HG03432 (cell line): ENCODE data around the gene STX3.
"Not testable (repeated sequence)": the region's sequence is repeated elsewhere in the genome, so short reads cannot be mapped to it uniquely, and the experiment has no call there.

Experiments used
- ATAC-seq: cut with Tn5 transposase; IDR thresholded peaks from one replicate; pipeline ENCODE4 v1.9.1; 2021; ENCODE audit warnings: mild to moderate bottlenecking, moderate library complexity; ENCODE audit not compliant: unreplicated experiment

The STX3 gene

DNA sequence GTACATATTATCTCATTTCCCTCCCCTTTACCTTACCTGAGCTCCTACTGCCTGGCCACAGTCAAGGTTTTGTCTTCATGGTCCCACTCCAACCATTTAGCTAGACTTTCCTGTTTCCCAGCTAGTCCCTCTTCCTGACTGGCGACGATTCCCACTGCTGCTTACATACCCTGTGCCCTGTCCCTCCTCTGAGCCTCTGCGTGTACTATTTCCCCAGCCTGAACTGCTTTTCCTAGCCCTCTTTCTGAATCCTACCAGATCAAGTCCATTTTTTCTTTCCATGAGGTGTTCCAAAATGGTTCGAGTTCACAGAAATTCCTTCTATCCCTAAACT, 32.0 kb downstream of the STX3 start:
- no peak for ATAC-seq

DNA sequence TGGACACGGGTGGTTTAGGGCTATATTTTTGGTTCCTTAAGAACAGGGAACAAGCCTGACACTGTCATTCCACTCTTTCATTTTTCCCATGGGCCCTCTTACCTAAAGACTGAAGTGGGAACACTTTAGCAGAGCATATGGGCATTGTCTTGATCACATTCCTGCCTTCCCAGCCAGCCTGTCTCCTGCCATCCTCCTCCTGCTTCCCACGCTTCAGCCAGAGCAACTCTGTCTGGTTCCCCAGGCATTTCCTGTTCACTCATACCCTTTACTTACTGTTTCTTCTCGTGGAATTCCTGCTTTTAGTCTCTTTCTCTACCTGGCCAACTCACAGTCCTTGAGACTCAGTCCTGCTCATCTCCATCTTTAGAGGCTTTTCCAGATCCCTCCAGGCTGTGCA, 32.6 kb downstream of the STX3 start:
- ATAC-seq: no peak

DNA sequence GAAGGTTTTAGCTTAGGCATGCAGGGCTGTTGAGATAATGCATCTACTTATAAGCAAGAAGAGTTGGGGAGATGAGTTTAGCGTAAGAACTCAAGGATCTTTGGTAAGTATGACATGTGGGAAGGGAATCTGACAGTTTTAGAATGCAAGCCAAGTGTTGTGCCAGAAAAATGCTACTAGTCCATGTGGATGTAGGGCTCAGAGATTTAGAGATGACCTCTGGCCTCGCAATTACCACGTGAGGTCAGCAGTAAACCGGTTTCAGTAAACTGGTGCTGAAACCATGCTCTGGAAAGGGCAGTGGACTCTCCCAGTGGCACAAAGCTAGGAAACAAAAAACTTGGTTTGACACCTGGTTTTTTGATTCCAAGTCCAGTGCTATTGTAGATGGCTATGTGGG, 36.5 kb downstream of the STX3 start:
- ATAC-seq: no peak

DNA sequence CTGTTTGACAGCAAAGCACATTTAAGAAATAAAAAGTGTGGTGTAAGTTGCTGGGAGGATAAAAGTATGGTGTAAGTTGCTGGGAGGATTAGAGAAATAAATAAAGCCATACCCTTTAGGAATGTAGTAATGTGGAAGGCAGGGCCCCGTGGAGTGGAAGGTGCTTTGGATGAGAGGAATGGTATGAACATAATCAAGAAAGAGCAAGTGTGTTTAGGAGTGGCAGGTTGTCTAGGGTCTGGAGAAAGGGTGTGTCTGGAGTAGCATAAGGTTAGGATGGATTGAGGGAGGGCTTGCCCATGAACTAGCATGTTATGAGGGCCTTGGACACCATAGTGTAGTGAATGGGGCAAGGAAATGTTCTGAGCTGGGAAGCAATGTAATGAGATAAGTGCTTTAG, 37.3 kb downstream of the STX3 start:
- ATAC-seq: no peak

DNA sequence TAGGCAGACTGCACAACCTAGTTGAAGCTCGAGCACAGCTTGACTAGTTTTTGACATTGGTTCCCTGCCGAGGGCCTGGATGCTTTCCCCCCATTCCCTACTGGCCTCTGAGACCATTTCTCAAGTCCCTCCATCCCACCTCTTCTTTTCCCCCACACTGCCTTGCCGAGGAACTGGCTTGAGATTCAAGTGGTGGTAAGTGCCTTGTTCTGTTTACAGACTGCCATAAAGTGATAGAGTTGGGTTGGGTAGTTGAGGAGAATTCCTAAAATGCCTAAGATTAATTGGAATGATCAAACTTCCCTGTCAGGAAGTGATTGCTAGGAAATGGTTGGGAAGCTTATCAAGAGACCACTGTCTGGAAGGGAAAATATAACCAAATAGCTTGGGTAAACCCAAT, 39.2 kb downstream of the STX3 start:
- no peak for ATAC-seq

DNA sequence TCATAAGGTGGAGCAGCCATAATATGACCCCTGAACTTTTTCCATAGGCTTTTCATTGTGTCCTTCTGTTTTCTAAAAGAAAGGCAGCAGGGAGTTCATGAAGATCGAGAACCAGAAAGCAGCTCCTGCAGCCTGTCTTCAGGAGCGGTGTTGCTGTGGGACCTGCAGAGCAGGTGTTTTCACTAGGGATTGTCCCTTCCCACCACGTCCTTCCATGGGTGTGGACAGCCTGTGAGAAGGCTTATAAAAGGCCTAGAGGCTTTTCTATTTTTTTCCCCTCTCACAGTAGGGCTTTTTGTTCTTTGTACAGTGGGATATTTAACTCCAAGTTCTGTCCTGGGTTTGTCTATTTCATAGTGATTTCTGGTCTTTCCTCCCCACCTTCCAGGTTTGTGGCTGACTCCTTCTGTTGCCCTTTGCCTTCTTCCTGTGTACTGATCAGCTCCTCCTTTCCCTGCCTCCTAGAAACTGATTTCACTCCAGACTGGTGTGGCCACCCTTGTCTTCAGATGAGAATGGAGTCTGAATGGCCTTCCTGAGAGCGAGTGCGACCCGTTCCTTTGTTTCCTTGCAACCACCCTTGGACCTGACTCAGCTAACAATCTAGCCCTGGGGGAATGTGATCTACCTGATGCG, 45.3 kb downstream of the STX3 start:
- ATAC-seq: no peak

DNA sequence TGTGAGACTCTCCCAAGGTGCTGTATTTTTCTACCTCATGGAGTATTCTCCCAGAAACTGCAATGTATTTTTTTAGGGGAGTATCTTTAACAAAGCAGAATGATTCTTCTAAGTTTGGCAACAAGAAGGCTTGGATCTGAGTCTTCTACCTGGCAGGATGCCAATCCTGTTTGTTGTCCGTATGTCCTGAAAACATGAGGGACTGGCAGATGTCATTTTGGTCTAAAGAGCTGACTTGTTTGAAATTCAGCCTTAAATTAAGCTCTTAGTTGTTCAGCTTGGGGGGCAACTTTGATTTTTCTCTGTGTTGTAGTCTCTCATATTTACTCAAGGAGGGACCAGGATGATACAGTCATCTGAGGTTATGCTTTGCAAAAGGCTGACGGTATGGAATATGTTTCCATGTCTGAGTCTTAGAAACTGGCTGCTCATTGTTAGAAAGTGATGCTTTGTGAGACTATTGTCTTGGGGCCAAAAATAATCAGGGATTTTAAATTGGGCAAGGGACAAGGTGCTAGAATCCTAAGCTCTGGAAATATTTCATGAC, 46.1 kb downstream of the STX3 start:
- ATAC-seq: no peak

DNA sequence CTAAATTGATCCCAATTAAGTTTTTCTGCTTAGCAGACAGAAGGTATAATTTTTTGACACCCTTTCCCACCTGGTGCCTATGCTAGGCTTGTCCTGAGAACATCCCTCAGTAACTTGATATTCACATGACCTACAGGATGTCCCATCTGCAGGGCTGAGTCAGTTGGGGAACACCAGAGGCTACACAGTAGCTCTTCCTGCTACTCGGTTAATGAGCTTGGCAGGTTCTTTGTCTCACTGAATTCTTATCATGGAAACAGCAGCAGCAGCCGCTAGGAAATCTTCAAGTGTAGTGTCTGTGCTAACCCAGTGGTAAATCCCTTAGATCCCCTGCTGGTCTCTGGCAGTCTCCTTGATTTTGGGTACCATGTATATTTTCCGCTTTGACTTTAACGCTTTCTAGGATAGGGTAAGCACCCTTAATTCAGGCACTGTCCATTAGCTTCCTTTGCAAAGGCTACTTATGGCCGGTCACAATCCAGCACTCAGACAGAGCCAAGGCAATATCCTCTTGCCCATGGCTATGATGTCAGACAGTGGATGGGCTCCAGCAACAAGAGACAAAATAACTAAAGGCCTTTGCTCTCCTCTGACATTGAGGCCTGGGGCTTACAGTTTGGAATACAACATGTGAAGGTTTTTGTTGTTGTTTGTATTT, 46.9 kb downstream of the STX3 start:
- ATAC-seq: peak; percentile 6

DNA sequence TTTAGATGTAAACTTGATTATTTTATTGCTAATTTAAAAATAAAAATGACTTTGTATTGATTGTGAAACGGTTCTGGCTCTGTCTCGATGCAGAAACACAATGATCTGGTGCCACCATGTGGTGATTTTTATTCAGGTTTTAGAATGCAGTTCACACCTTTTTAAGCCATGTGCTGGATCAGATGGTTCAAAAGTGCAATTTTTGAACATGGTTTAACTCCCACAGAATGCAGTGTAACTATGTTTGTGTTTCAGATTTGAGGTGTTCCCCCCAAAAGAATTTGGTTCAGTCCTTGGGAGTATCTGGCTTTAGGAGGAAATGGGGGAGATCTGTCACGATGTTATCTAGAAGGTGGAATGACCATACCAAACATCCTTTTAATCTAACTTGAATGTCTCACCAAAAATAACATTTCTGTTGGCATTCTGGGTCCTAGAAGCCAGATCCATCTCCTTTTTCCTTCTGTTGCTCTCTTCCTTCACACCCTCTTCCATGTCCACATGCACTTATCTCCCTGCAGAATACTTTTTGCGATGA, 47.5 kb downstream of the STX3 start:
- peak; percentile 61 for ATAC-seq

DNA sequence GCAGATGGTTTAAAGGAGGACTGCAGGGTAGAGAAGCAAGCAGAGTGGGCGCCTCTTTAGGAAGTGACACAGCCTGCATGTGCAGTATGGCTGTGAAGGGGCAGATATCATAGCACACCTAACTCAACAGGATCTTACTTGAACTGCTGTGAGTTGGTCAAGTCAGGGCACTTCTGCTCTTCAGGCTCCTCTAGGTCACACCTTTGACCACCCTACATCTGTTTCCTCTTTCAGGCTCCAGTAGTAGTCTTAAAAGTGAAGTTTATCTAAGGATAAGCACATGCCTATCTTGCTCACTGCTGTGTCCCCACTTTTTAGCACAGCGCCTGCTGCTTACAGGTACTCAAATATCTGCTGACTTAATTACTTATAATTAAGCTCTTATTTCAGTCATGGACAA, 48.9 kb downstream of the STX3 start:
- no peak for ATAC-seq

DNA sequence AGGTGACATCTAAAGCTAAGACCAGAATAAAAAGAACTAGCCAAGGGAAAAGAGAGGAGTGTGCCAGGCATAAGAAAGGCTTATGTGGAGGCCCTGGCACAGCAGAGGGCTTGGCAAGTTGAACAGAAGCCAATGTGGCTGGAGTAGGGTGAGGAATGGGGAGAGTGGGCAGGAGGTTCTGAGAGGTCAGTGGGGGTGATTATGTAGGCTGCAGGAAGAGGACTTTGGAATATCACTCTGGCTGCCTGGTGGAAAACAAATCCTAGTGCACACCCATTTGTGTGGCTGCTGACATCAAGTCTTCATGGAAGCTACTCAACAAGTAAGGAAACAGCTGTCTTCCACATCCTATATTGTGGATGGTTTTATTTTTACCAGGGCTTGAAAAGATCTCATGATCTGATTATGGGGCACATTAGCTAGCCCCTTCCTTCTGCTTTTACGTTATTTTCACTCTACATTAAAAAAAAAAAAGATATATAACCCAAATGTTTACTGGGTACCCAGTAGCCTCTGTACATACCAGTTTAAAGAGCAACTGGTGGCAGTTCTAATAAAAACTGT, 52.0 kb downstream of the STX3 start:
- no peak for ATAC-seq

DNA sequence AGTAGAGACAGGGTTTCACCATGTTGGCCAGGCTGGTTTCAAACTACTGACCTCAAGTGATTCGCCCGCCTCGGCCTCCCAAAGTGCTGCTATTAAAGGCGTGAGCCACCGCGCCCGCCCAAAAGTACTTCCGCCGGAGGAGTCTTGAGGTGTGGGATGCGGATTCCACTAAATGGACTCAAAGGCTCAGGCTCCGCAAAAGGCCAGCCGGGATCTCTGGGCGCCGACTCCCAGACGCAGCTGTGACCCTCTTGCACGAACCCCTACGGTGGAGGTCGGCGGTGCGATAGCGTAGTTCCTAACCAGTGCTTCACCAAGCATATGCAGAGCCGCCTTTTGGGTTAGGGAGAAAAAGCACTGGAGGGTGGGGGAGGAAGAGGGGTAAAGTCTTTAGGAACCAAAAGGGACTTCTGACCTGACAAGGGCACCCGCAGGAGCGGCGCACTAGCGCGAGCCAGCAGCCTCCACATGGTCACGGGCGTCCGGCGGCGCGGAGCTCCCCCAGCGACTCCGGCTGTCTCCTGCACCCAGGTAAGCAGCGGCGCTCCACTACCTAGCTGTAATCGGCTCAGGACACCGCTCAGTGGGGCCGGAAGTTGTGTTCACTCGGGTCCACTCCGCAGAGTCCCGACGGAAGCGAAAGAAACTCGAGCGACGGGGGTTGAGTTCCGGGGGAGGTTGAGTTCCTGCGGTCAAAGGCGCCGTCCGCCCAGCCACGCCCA, 55.2 kb downstream of the STX3 start, which contains the start of gene MRPL16:
MRPL16 (minus strand) TSS at position 590 of the 722 bp plus-strand sequence; CDS start at position 470, 120 bp downstream.
- ATAC-seq: peak; percentile 95

DNA sequence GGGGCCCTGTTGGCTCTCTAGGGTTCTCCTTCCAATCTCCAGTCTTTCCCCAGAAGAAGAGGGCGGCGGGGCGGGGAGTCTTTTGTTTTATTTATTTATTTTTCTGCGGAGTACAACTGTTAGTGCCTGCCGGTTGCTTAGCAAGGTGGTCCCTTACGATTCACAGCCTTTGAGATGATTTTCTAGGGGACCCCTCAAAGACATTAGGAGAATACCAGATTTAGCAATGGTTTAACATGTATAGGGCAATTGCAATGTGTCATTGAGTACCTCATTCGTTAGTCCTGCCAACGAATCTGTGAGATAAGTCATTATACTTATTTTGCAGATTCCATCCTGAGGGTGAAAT, 55.7 kb downstream of the STX3 start:
- no peak for ATAC-seq

DNA sequence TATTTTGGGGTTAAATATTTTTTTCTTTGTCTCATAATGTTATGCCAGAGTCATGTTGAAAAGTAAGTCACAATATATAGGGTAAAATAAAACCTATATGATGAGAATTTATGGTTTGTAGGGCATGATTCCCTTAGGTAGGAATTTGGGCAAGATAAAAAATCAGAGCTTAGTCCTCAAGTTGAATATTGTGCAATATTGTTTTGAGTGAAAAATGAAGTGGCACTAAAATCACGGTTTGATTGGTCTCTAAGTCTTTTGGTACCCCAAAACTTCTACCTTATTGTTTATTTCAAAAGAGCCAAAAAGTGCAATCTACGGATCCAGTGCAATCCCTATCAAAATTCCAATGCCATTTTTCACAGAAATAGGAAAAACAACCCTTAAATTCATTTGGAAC, 57.0 kb downstream of the STX3 start:
- ATAC-seq: no peak

DNA sequence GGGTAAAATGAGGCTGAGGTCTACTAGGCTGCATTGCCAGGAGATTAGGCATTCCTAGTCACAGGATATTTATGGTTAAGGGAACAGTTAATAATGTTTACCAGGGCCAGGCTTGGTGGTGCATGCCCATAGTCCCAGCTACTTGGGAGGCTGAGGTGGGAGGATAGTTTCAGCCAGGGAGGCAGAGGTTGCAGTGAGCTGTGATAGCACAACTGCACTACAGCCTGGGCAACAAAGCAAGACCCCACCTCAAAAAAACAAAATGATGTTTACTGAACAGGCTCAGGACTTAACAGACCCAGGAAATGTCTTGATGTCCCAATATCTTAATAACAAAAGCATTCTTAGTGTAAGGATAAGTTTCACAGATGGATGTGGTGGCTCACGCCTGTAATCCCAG, 58.2 kb downstream of the STX3 start:
- no peak for ATAC-seq

DNA sequence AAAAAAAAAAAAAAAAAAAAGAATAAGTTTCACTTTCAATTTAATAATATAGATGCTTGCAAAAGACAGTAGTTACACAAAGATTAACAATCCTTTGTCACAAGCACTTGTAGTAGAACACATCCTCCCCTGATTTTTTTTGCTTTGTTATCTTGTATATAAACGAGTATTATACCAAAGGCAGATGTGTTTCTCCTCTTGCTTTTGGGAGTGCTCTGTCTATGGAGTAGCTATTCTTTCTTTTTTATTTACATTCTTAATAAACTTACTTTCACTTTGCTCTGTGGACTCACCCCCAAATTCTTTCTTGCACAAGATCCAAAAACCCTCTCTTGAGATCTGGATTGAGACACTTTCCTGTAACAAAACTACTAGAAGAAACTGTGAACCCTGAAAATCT, 58.8 kb downstream of the STX3 start:
- ATAC-seq: no peak

DNA sequence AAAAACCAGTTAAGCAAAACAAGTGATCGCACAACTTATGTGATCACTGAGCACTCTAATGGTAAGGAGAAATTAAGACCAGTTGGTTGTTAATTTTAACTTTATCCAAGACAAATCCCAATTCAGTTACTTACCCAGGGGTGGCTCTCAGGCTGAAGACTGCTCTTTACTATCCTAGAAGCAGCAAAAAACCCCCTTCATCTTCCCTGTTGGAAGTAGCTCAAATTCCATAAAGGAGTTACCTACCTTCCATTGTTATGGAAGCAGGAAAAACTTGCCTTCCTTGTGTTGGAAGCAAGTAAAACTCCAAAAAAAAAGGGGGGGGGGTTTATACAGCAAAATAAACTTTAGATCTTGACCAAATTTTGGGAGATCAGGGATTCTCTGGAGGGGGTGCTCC, 60.6 kb downstream of the STX3 start:
- no peak for ATAC-seq

DNA sequence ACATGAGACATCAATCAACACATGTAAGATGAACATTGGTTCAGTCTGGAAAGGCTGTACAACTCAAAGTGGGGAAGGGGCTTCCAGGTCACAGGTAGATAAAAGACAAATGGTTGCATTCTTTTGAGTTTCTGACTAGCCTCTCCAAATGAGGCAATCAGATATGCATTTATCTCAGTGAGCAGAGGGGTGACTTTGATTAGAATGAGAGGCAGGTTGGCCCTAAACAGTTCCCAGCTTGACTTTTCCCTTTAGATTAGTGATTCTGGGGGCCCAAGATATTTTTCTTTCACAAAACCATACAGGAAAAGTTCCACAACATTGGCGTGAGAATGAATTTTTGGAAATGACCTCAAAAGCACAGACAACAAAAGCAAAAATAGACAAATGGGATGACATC, 61.3 kb downstream of the STX3 start:
- not testable (repeated sequence) for ATAC-seq

DNA sequence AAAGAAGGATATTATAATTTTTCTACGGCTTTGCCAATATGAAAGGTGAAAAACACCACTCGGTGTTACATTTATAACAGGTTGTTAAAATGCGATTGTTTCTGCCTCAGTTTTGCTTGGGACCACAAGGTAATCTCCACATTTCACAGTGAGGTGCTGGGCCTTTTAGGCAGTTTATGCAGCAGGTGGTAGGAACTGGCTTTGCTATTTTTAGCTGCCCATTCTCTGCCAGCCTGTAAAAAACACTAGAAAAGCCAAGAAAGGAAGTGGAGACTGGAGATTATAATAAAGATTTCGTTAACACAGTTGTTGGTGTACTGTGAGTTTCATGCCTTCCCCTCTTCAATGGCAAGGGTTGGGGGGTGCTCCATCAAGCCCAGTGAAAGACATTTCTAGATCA, 63.4 kb downstream of the STX3 start:
- ATAC-seq: peak; percentile 40

DNA sequence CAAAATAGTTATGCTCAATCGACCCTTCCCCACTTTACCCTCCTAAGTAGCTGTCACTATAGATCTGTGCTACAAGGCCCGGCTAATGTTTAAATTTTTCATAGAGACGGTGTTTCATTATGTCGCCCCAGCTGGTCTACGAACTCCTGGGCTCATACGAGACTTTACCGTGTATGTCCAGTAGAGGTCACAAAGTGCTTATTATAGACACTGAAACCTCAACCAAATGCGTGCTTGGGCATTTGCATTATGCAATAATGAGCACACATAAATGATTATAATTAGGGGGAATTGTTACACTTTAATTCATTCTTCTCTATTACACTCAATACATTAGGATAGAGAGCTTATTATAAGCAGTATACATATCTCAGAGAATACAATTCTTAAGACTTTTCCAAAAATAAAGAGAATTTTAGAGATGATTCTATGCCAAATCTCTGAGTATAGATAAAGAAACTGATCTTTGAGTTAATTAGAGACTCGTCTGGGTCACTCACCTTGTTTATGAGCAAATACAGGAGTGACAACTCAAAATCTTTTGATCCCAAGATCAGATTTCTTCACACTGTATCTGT, 67.9 kb downstream of the STX3 start:
- ATAC-seq: peak; percentile 88

DNA sequence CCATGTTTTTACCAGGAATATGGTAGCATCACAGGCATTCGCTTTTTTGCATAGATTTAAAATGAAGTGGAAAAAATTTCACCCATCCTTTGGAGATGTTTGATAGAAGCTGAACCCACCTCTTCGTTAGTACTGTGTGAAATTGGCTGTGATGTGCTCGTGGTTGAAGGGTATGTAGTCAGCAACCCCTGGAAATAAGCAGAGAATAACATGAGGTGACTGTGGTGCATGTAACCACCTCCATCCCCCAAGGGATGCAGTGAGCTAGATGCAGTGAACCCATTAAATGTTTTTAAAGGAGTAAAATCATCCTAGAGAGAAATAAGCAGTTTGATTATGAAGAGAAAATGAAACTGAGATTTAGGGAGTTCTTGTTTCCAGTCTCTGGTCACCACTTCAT, 74.2 kb downstream of the STX3 start:
- no peak for ATAC-seq
